ENCODE data around the gene GAGE13.
"Not testable (repeated sequence)": the region's sequence is repeated elsewhere in the genome, so short reads cannot be mapped to it uniquely, and the experiment has no call there.

The GAGE13 gene, protein sequence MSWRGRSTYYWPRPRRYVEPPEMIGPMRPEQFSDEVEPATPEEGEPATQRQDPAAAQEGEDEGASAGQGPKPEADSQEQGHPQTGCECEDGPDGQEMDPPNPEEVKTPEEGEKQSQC

DNA sequence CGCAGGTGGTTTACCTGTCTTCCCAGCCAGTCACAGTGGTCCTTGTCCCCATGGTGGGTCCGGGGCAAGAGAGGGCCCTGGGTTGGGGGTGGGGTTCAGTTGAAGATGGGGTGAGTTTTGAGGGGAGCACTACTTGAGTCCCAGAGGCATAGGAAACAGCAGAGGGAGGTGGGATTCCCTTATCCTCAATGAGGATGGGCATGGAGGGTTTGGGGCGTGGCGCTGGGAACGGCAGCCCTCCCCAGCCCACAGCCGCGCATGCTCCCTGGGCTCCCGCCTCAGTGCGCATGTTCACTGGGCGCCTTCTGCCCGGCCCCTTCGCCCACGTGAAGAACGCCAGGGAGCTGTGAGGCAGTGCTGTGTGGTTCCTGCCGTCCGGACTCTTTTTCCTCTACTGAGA lies at the start of gene GAGE13:
Gene GAGE13, plus strand, starts transcription at position 301 of the 400 bp plus-strand sequence. CDS start 1,156 bp downstream, outside the sequence.
- not testable (repeated sequence) for H3K4me3 ChIP-seq (ENCODE audit: low read depth, low read length); DNase-seq (ENCODE audit: low read depth)

DNA sequence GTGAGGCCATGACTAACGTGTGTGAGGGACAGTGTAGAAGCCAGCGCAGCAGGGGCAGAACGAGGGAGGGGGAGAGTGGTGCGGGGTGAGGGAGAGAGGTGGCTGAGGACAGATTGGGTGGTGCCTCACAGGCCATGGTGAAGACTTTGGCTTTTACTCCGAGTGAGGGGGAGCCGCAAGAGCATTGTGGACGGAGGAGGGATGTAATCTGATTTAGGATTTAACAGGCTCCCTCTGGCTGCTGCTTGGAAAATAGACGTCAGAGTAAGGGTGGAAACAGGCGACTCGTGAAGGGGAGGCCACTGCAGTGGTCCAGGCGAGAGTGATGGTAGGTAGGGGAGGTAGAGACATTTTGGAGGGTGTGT lies 48.8 kb upstream of the GAGE13 start:
- TF ChIP-seq, protein P1, sequence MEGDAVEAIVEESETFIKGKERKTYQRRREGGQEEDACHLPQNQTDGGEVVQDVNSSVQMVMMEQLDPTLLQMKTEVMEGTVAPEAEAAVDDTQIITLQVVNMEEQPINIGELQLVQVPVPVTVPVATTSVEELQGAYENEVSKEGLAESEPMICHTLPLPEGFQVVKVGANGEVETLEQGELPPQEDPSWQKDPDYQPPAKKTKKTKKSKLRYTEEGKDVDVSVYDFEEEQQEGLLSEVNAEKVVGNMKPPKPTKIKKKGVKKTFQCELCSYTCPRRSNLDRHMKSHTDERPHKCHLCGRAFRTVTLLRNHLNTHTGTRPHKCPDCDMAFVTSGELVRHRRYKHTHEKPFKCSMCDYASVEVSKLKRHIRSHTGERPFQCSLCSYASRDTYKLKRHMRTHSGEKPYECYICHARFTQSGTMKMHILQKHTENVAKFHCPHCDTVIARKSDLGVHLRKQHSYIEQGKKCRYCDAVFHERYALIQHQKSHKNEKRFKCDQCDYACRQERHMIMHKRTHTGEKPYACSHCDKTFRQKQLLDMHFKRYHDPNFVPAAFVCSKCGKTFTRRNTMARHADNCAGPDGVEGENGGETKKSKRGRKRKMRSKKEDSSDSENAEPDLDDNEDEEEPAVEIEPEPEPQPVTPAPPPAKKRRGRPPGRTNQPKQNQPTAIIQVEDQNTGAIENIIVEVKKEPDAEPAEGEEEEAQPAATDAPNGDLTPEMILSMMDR (conservative IDR thresholded peaks at IDR 0.05; ENCODE audit: low read depth, low read length), result peak; percentile 53
- H3K4me3 ChIP-seq (ENCODE audit: low read depth, low read length), result no peak overlapping the region
- DNase-seq (ENCODE audit: low read depth), result peak; percentile 43

DNA sequence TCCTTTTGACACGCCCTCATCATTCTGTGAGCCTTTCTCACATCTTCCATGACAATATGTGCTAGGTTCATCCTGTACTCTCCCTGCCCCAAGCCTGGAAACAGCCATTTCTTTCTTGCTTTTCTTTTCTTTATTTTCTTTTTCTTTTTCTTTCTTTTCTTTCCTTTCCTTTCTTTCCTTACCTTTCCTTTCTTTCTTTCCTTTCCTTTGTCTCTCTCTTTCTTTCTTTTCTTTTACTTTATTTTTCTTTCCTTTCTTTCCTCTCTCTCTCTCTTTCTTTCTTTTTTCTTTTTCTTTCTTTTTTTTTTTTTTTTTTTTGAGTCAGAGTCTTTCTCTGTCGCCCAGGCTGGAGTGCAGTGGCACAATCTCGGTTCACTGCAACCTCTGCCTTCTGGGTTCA lies 47.2 kb upstream of the GAGE13 start:
- TF ChIP-seq, protein P1 (conservative IDR thresholded peaks at IDR 0.05; ENCODE audit: low read depth, low read length), result no peak
- H3K4me3 ChIP-seq (ENCODE audit: low read depth, low read length), result no peak overlapping the region
- DNase-seq (ENCODE audit: low read depth), result no peak

DNA sequence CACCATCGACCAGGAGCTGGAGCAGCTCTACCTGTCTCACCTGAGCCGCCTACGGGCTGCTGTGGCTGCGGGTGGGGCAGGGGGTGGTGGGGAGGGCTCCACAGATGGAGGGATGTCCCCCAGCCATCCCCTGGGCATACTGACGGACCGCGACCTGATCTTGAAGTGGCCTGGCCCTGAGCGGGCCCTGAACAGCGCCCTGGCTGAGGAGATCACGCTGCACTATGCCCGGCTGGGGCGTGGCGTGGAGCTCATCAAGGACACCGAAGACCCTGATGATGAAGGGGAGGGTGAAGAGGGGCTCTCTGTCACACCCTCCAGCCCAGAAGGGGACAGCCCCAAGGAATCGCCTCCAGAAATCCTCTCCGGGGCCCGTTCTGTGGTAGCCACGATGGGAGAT lies 45.2 kb upstream of the GAGE13 start:
- no peak for DNase-seq (ENCODE audit: low read depth)
- TF ChIP-seq, protein P1 (conservative IDR thresholded peaks at IDR 0.05; ENCODE audit: low read depth, low read length), result no peak
- no peak overlapping the region for H3K4me3 ChIP-seq (ENCODE audit: low read depth, low read length)

DNA sequence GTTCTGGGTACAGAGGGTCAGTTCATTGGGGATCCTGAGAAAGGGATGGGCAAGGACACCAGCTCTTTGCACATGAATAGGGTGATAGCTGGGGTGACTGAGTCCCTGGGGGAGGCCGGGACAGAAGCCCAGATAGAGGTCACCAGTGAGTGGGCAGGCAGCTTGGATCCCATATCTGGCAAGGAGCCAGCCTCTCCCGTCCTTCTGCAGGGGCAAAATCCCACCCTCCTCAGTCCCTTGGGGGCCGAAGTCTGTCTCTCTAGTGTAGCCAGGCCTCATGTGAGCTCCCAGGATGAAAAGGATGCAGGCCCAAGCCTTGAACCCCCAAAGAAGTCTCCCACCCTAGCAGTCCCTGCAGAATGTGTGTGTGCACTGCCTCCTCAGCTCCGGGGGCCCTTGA lies 44.8 kb upstream of the GAGE13 start:
- H3K4me3 ChIP-seq (ENCODE audit: low read depth, low read length), result no peak overlapping the region
- TF ChIP-seq, protein P1 (conservative IDR thresholded peaks at IDR 0.05; ENCODE audit: low read depth, low read length), result no peak
- no peak for DNase-seq (ENCODE audit: low read depth)

DNA sequence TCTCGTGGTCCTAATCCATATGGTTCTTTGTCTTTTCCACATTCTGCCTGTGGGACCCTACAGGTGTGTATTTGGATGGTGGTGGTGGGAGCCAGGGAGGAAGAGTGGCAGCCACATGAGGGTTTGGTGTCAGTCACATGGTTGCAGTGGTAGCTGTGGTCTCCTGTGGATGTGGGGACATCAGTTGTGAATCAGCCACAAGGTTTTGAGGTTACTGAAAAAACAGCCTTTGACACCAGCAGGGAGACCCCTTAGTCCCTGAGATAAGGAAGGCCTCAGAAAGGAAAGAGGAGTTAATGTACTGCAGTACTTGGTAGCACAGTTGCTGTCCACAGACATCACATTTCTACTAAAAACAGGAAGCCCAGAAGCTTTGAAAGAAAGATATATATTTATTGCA lies 43.7 kb upstream of the GAGE13 start:
- DNase-seq (ENCODE audit: low read depth), result no peak
- TF ChIP-seq, protein P1 (conservative IDR thresholded peaks at IDR 0.05; ENCODE audit: low read depth, low read length), result no peak
- no peak overlapping the region for H3K4me3 ChIP-seq (ENCODE audit: low read depth, low read length)

DNA sequence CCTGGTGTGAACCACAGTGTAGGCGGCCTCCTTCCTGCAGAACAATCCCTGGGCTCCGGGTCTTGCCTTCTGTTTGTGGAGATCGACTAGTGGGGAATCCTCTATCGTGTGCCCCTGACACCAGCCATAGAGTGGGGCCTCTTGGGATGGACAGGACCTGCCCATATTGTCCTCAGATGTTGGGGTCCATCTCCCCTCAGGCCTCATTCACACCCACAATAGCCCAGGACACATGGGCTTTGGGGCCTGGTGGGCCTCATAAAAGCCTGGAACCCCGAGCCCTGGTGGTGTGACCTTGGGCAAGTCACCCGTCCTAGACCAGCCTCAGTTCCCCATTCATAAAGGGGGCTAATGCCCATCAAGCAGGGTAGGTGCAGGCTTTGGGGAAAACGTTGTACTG lies 41.2 kb upstream of the GAGE13 start:
- TF ChIP-seq, protein P1 (conservative IDR thresholded peaks at IDR 0.05; ENCODE audit: low read depth, low read length), result no peak
- H3K4me3 ChIP-seq (ENCODE audit: low read depth, low read length), result no peak overlapping the region

More for the DNA sequence above, 41.2 kb upstream of the GAGE13 start:
- no peak for DNase-seq (ENCODE audit: low read depth)
